Fibroblast of peridontal ligament (primary cell): ENCODE measurements around the gene UPK3A.
"Not testable (repeated sequence)": the region's sequence is repeated elsewhere in the genome, so short reads cannot be mapped to it uniquely, and the experiment has no call there.

Source experiments
- DNase-seq: peaks from one replicate; pipeline ENCODE4 v3.0.0-alpha.2; 2010; ENCODE audit errors: extremely low read depth

Gene UPK3A

GRCh38 chr22:45281010-45281409, 3.7 kb upstream of the UPK3A start:
- DNase-seq = no peak

DNA sequence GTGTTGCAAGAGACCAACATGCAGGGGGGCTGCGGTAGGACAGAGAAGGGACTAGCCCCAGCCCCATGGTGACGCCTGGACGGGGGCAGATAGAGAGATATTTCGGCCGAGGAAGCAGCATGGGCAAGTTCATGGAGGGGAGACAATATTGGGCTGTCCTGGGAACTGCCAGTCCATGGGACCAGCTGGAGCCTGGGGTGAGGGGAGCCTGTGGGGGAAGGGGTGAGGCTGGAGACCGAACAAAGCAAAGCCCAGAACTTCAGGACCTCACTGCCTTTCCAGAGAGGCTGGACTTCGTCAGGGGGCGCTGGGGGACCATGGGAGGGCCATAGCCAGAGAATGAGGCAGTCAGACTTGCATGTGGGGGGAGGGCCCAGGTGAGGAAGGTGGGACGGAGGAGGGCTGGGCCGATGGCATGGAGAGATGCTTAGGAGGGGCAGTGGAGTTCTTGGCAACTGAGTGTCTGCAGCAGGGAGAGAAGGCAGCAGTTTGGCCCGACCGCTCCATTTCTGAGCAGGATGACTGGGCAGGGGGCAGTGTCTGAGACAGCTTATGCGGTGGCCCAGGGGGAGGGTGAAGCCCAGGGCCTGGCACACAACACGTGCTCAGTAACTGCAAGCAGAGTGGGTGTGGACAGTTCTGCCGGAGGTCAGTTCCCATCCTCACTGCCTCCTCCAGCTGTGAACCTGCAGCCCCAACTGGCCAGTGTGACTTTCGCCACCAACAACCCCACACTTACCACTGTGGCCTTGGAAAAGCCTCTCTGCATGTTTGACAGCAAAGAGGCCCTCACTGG, 712 bp downstream of the UPK3A start:
- no peak for DNase-seq

GRCh38 chr22:45286854-45287551, 2.3 kb downstream of the UPK3A start:
- DNase-seq = no peak

DNA sequence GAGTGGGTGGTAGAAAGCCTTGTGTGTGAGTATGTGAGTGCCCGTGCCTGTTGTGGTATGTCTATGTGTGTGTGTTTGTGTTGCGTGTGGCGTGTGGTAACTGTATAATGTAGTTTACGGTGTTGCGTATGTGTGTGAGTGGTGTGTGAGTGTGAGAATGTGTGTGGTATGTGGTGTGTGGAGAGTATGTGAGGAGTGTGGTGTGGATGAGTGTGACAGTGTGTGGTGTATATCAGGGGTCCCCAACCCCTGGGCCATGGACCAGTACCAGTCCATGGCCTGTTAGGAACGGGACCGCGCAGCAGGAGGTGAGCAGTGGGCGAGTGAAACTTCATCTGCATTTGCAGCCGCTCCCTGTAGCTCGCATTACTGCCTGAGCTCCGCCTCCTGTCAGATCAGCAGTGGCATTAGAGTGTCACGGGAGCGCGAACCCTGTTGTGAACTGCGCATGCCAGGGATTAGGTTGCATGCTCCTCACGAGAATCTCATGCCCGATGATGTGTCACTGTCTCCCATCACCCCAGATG, 5.7 kb downstream of the UPK3A start:
- DNase-seq = peak; percentile 88

DNA sequence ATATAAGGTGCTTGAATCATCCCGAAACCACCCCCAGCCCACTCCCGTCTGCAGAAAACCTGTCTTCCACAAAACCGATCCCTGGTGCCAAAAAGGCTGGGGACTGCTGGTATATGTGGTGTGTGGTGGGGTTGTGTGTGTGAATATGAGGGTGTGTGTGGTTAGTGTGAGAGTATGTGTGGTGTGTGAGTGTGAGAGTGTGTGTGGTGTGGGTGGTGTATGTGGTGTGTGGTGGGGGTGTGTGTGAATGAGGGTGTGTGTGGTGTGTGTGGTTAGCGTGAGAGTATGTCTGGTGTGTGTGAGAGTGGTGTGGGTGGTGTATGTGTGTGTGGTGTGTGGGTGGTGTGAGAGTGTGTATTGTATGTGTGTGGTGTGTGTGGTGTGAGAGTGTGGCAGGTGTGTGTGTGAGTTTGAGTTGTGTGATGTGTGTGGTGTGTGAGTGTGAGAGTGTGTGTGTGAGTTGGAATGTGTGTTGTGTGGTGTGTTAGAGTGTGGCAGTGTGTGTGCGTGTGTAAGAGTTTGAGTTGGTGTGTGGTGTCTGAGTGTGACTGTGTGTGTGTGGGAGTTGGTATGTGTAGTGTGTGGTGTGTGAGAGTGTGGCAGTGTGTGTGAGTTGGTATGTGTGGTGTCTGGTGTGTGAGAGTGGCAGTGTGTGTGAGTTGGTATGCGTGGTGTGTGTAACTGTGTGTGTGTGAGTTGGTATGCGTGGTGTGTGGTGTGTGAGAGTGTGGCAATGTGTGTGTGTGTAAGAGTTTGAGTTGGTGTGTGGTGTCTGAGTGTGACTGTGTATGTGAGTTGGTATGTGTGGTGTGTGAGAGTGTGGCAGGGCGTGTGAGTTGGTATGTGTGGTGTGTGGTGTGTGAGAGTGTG, 6.5 kb downstream of the UPK3A start:
- DNase-seq = no peak

- DNase-seq = no peak
These were observed 7.2 kb downstream of the UPK3A start for GRCh38 chr22:45291931-45292290.

GRCh38 chr22:45292731-45293442, 8.1 kb downstream of the UPK3A start:
- no peak for DNase-seq

DNA sequence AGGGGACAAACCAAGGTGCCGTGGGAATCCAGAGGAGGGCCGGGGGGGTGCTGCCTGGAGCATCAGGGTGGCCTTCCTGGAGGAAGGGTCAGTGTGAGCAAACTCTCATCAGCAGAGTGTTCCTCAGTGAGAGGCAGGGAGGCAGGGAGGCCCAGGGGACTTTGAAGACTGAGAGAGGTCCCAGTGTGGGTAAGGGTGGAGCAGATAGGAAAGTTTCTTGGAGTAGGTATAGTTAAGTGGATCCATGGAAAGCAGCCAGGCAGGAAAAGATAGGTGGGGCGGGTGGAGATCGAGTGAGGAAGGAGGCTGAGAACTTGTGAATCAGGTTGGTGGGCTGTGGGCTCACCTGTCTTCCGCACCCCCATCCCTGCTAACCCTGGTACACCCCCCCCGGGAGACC, 9.3 kb downstream of the UPK3A start:
- DNase-seq = no peak

GRCh38 chr22:45295004-45295403, 10.3 kb downstream of the UPK3A start:
- DNase-seq = not testable (repeated sequence)

DNA sequence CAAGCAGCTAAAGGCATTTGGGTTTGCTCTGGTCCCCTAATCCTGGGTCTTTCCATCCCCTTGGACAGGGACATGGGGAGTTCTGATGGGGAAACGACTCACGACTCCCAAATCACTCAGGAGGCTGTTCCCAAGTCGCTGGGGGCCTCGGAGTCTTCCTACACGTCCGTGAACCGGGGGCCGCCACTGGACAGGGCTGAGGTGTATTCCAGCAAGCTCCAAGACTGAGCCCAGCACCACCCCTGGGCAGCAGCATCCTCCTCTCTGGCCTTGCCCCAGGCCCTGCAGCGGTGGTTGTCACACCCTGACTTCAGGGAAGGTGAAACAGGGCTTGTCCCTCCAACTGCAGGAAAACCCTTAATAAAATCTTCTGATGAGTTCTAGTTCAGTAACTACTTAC, 10.7 kb downstream of the UPK3A start:
- no peak for DNase-seq

DNA sequence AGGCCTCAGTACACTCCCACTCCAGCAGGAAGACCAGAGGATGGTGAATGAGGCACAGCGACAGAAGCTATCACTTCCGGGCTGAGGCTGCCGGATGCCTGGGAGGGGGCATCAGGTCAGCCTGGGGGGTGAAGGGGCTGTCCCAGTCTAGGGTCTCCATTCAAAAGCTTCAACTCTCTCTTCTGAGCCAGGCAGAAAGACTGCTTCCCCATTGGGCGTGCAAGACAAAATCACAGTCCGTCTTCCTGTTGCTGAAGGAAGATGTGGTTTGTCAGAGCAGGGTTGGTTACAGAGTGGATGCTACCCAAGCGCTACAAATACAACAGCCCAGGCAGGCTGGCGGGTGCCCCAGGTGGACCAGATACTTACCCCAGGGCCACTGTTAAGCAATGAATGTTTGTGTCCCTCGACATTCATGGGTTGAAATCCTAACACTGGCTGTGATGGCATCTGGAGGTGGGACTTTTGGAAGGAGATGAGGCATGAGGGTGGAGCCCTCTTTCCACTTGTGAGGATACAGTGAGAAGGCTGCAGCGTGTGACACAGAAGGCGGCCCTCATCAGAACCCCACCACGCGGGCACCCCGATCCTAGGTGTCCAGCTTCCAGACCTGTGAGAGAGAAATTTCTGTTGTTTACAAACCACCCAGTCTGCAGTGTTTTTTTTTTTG, 12.0 kb downstream of the UPK3A start:
- DNase-seq = no peak

GRCh38 chr22:45298934-45299505, 14.3 kb downstream of the UPK3A start:
- no peak for DNase-seq

DNA sequence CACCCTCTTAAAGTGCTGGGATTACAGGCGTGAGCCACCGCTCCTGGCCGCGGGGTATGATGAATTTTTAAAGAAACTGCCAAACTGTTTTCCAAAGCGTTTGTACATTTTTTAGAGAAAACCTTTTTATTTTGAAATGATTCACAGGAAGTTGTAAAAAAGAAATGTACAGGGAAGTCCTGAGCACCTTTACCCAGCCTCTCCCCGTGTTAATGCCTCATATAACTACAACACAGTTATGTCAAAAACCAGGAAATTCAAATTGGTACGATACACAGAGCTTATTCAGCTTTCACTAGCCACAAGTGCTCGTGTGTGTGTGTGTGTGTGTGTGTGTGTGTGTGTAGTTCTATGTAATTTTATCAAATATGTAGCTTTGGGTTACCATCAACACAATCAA, 18.0 kb downstream of the UPK3A start:
- DNase-seq = peak; percentile 37

GRCh38 chr22:45303181-45303580, 18.4 kb downstream of the UPK3A start:
- DNase-seq = peak; percentile 34

GRCh38 chr22:45304971-45305370, 20.2 kb downstream of the UPK3A start:
- DNase-seq = no peak

GRCh38 chr22:45305456-45306075, 20.8 kb downstream of the UPK3A start:
- no peak for DNase-seq

GRCh38 chr22:45306139-45306538, 21.4 kb downstream of the UPK3A start:
- no peak for DNase-seq

GRCh38 chr22:45308391-45308956, 23.7 kb downstream of the UPK3A start:
- no peak for DNase-seq

DNA sequence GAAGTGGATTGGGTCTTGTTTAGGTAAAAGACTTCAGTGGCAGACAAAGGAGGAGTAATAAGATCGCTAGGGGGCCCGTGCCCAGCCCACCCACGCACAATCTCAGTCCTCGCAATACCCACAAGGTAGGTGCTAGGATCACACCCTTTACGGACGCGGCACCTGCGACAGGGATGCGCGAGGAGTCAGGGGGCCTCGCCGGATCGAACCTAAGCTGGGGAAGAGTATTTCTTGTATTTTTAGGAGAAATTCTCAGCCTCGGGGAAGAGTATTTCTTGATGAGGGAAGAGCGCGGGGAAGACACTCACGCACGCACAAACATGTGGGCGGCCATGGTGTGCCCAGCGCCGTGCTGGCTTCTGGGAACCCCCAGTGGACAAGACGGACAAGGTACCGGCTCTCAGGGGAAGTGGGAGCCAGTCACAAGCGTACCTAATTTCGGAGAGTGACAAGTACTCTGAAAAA, 24.2 kb downstream of the UPK3A start:
- no peak for DNase-seq
